ENCODE data around the gene M1AP.

The M1AP gene

GRCh38 chr2:74516650-74517049 is 131.5 kb downstream of the M1AP start:
- DNase-seq, result no peak

GRCh38 chr2:74515981-74516633 is 132.0 kb downstream of the M1AP start:
- peak; percentile 81 for DNase-seq

DNA sequence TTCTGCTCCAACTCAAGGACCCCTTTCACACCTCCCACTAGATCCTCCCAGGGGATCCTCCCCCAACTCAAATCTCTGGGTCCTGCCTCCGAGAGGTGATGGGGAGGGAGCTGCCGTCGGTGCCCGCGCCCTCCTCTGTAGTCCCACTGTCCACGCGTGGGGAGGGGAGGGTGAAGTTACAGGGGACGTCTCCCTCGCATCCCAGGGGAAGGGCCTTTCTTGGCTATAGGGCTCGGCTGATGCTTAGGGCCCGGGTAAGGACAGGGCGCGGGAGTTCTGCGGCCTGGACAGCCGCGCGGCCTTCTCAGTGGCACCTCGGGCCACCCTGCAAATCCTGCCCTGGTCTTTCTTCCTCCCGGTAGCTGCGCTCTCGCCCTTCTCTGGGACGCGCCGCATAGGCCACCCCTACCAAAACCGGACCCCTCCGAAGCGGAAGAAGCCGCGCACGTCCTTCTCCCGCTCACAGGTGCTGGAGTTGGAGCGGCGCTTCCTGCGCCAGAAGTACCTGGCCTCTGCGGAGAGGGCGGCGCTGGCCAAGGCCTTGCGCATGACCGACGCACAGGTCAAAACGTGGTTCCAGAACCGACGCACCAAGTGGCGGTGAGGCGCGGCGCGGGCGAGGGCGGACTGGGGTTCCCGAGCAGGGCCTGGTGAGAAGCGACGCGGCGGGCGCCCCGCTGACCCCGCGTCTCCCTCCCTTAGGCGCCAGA is 132.7 kb downstream of the M1AP start:
- no peak for DNase-seq

GRCh38 chr2:74514368-74515270 is 133.5 kb downstream of the M1AP start, which contains the start of gene TLX2:
Gene TLX2, plus strand, starts transcription at chr2:74514450. Its CDS starts 357 bp downstream, at chr2:74514807.
- no peak for DNase-seq

GRCh38 chr2:74513605-74514367 is 134.3 kb downstream of the M1AP start:
- peak; percentile 30 for DNase-seq

DNA sequence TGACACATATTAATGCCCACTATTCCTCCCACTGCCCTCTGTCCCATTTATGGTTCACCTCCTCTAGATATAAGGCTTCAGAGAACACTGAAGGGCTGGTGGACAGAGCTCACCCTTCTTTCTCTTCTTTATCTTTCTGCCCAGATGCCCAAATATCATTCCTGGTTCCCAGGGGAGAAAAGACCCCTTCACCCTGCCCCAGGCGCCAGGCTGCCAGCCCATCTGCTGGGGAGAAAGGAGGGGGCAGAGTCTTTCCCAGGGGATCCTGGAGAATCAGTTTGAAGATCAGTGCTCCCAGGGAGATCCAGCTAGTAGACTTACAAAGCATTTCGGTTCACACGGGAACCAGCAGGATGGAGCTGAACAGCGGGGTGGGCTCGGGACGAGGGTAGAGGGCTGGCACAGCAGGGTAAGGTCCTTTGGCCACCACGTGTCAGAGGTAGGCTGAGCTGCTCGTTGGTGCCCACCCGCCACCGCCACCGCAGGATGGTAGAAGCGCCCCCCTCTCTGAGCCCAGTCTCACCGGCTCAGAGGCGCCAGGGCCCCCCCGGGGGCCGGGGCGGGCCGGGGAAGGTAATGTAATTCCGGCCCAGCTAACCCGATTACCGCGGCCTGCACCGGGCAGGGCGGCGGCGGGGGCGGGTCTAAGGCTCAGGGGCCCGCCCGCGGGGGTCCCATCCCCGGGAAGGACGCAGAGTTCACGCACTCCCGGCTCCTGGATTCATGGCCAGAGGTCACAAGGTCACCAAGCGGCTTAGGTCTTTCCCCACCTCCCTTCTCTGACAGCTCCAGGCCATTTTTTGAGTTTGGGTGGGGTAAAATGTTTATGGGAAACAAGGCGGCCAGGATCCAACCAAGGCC is 135.2 kb downstream of the M1AP start:
- DNase-seq, result no peak

DNA sequence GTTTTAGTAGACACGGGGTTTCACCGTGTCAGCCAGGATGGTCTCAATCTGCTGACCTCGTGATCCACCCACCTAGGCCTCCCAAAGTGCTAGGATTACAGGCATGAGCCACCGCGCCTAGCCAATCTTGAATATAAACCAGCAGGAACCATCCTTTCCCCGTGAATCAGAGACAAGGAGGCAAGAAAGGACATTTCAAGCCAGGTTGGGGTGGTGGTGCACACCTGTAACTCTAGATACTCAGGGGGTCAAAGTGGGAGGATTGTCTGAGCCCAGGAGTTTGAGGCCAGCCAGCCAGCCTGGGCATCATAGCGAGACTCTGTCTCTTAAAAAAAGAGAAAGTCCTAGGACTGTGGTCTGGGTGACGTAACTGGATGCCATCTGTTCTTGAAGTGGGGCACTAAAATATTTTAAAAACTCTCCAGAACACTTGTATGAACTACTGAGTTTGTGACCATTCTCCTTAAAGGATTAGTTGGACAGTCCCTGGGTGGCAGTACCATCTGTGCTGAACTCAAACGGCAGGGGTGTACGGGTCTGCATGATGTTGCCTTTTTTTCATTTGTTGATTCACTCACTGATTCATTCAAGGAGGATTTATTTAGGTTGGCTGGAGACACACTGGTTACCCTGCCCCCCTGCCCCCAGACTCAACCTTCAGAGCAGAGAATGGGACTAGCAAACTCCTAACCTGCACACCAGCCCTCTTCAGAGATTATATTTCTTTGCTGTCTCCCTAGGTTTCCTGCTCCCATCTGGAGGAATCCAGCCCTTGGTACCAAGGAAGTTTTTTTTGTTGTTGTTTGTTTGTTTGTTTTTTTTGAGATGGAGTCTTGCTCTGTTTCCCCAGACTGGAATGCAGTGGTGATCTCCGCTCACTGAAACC is 136.8 kb downstream of the M1AP start:
- DNase-seq, result no peak

DNA sequence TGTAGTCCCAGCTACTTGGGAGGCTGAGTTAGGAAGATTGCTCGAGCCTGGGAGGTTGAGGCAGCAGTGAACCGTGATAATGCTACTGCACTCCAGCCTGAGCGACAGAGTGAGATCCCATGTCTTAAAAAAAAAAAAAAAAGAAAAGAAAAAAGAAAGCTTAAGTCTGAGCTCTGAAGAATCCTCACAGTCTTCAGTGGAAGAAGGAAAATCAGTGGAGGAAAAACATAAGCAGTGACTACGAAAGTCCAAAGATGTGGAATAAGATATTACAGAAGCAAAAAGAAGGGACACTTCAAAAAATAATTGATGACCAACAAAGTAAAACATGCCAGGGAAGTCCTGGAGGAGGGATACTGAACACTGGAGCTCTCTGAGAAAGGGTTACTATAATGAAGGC is 137.9 kb downstream of the M1AP start:
- DNase-seq, result no peak

GRCh38 chr2:74507926-74508520 is 140.1 kb downstream of the M1AP start:
- no peak for DNase-seq
